ENCODE results near the gene GAGE13. TPM values are rescaled to one million over a fixed set of nuclear protein-coding genes. Genes with fewer than 3 reads are reported as not detected.
A peak's percentile ranks its signal among the peaks of the same experiment; 100 is the strongest.
"Not testable (repeated sequence)": the region's sequence is repeated elsewhere in the genome, so short reads cannot be mapped to it uniquely, and the experiment has no call there.

The GAGE13 gene
- total RNA-seq, 4 donors from 2014 or later: not detected

DNA sequence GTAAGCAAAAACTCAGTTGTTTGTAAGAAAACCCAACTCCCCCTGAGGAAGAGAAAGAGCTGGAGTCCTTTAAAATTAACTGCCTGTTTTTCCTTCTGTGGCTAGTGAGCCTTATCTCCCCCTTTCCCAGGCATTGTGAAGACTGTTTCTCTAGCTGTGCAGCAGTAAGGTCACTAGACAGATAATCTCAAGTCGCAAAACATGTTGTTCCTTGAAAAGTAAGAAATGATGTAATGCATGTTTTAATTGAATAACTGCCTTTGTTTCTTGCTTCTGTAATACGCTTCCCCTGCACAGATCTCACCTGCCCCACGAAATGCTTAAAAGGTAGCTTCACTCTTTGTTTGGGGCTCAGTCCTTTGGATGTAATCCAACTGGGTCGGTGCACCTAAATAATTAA is 15.3 kb upstream of the GAGE13 start:
- no peaks in the 10 kb centered on the region for H3K9me3 ChIP-seq
- no peaks in the 10 kb centered on the region for H3K36me3 ChIP-seq
- TF ChIP-seq POLR2A (IDR thresholded peaks at IDR 0.05) (no peak), EP300 (IDR thresholded peaks at IDR 0.05) (no peak), POLR2AphosphoS5 (IDR thresholded peaks at IDR 0.05) (no peak)
- TF ChIP-seq, protein P1, sequence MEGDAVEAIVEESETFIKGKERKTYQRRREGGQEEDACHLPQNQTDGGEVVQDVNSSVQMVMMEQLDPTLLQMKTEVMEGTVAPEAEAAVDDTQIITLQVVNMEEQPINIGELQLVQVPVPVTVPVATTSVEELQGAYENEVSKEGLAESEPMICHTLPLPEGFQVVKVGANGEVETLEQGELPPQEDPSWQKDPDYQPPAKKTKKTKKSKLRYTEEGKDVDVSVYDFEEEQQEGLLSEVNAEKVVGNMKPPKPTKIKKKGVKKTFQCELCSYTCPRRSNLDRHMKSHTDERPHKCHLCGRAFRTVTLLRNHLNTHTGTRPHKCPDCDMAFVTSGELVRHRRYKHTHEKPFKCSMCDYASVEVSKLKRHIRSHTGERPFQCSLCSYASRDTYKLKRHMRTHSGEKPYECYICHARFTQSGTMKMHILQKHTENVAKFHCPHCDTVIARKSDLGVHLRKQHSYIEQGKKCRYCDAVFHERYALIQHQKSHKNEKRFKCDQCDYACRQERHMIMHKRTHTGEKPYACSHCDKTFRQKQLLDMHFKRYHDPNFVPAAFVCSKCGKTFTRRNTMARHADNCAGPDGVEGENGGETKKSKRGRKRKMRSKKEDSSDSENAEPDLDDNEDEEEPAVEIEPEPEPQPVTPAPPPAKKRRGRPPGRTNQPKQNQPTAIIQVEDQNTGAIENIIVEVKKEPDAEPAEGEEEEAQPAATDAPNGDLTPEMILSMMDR (IDR thresholded peaks at IDR 0.05): no peak
- no peaks in the 10 kb centered on the region for H3K4me1 ChIP-seq
- no peak overlapping the region for H3K4me3 ChIP-seq
- 47% methylated on average over 4 of the region's 4 CpGs for WGBS
- H3K27ac ChIP-seq: no peak overlapping the region
- DNase-seq (ENCODE audit: low spot score in 2 of 2): no peak
- no peaks in the 10 kb centered on the region for H3K27me3 ChIP-seq

DNA sequence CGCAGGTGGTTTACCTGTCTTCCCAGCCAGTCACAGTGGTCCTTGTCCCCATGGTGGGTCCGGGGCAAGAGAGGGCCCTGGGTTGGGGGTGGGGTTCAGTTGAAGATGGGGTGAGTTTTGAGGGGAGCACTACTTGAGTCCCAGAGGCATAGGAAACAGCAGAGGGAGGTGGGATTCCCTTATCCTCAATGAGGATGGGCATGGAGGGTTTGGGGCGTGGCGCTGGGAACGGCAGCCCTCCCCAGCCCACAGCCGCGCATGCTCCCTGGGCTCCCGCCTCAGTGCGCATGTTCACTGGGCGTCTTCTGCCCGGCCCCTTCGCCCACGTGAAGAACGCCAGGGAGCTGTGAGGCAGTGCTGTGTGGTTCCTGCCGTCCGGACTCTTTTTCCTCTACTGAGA is 9.6 kb upstream of the GAGE13 start, which contains the start of gene GAGE12J:
Gene GAGE12J, plus strand, starts transcription at position 301 of the 400 bp plus-strand sequence. CDS start 1,157 bp downstream, outside the sequence.
- not testable (repeated sequence) for H3K27ac ChIP-seq; H3K4me3 ChIP-seq; H3K4me1 ChIP-seq; H3K27me3 ChIP-seq; H3K9me3 ChIP-seq; DNase-seq (ENCODE audit: low spot score in 2 of 2); H3K36me3 ChIP-seq
- 93% methylated on average over 2 of the region's 16 CpGs for WGBS

DNA sequence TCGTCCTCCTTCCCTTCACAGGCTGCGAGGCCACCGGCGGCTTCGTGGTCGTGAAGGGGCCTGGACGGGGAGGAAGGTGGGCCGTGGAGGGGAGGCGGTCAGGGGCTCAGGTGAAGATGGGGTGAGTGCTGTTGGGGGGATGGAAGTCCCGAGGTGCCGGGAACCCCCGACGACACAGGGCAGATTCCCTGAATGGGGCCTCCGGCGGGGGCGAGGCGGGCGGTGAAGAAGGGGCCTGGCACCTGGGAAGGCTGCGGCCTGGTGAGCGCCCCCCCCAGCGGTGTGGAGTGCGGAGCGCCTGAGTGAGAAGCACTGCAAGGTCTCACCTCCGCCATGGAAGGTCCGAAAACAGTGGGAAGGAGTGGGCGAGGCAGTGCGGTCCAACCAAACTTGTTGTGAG is 9.1 kb upstream of the GAGE13 start:
- not testable (repeated sequence) for H3K27ac ChIP-seq; H3K4me1 ChIP-seq; H3K9me3 ChIP-seq; H3K4me3 ChIP-seq; DNase-seq (ENCODE audit: low spot score in 2 of 2); H3K36me3 ChIP-seq; H3K27me3 ChIP-seq
- no CpG with 5 or more reads among the region's 27 CpGs for WGBS

DNA sequence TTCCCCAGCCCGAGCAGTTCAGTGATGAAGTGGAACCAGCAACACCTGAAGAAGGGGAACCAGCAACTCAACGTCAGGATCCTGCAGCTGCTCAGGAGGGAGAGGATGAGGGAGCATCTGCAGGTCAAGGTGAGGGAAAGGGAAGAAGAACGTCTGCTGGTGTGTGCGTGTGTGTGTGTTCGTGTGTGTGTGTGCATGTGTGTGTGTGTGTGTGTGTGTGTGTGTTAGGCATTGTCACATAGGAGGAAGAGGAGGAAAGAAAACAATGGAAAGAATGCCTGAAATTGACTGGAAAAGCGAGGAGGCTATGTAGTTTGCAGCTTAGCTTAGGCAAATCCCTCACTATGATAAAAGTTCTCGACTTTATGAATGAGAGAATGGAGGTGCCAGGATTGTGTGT is 7.6 kb upstream of the GAGE13 start:
- not testable (repeated sequence) for H3K4me1 ChIP-seq; H3K27me3 ChIP-seq; H3K4me3 ChIP-seq; H3K36me3 ChIP-seq; DNase-seq (ENCODE audit: low spot score in 2 of 2); H3K27ac ChIP-seq; H3K9me3 ChIP-seq
- WGBS: 69% methylated on average over 4 of the region's 7 CpGs

DNA sequence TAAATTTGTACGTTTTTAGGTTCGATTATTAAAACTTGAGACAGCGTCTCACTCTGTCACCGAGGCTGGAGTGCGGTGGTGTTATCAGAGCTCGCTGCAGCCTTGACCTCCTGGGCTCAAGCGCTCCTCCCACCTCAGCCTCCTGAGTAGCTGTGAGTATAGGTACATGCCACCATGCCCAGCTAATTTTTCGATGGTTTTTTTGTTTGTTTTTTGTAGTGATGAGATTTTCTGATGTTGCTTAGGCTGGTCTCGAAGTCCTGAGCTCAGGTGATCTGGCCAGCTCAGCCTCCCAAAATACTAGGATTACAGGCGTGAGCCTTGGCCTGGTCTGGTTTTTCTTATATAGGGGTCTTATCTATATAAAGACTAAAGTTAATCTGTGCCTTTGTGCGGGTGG is 961 bp upstream of the GAGE13 start:
- H3K4me3 ChIP-seq; DNase-seq (ENCODE audit: low spot score in 2 of 2); H3K9me3 ChIP-seq; H3K36me3 ChIP-seq; H3K27ac ChIP-seq; H3K27me3 ChIP-seq; H3K4me1 ChIP-seq: not testable (repeated sequence)
- 93% methylated on average over 6 of the region's 11 CpGs for WGBS

DNA sequence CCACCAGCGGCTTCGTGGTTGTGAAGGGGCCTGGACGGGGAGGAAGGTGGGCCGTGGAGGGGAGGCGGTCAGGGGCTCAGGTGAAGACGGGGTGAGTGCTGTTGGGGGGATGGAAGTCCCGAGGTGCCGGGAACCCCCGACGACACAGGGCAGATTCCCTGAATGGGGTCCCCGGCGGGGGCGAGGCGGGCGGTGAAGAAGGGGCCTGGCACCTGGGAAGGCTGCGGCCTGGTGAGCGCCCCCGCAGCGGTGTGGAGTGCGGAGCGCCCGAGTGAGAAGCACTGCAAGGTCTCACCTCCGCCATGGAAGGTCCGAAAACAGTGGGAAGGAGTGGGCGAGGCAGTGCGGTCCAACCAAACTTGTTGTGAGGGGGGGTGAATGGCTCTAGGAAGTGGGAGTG is 459 bp downstream of the GAGE13 start:
- H3K4me1 ChIP-seq, H3K27me3 ChIP-seq, H3K27ac ChIP-seq, H3K36me3 ChIP-seq, H3K9me3 ChIP-seq, H3K4me3 ChIP-seq: not testable (repeated sequence)
- peak in 1 of 2 donors; percentile 83 for DNase-seq (ENCODE audit: low spot score in 2 of 2)
- 92% methylated on average over 20 of the region's 26 CpGs for WGBS

DNA sequence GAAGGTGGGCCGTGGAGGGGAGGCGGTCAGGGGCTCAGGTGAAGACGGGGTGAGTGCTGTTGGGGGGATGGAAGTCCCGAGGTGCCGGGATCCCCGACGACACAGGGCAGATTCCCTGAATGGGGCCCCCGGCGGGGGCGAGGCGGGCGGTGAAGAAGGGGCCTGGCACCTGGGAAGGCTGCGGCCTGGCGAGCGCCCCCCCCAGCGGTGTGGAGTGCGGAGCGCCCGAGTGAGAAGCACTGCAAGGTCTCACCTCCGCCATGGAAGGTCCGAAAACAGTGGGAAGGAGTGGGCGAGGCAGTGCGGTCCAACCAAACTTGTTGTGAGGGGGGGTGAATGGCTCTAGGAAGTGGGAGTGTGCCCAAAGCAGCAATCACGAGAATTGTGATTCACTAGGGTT is 10.1 kb downstream of the GAGE13 start:
- not testable (repeated sequence) for H3K9me3 ChIP-seq, H3K27me3 ChIP-seq, H3K4me1 ChIP-seq, H3K4me3 ChIP-seq, H3K36me3 ChIP-seq, H3K27ac ChIP-seq
- peak in 1 of 2 donors; percentile 88 for DNase-seq (ENCODE audit: low spot score in 2 of 2)
- WGBS: no CpG with 5 or more reads among the region's 24 CpGs

DNA sequence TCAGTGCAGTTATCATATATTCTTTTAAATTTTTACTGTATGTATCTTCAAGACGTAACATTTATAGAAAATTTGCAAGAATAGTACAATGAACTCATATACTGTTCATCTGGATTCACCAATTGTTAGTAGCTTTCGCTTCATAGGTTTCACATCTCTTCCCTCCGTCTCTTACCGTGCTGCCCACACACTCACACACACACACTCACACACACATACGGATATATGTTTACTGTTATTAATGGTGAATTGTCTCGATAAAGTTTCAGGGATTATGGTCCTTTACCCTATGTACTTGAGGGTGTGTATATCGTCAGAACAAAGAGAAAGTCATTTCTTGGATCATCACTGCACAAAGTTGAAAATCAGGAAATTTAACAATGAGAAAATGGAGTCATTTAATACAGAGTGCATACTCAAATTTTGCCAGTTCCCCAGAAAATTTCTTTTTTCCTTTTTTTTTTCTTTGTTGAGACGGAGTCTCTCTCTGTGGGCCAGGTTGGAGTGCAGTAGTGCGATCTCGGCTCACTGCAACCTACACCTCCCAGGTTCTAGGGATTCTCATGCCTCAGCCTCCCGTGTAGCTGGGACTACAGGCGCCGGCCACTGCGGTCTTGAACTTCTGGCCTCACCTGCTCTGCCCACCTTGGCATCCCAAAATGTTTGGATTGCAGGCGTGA is 13.3 kb downstream of the GAGE13 start:
- not testable (repeated sequence) for H3K36me3 ChIP-seq; H3K4me1 ChIP-seq; H3K4me3 ChIP-seq; H3K27ac ChIP-seq; DNase-seq (ENCODE audit: low spot score in 2 of 2); H3K27me3 ChIP-seq; H3K9me3 ChIP-seq
- 79% methylated on average over 14 of the region's 15 CpGs for WGBS

DNA sequence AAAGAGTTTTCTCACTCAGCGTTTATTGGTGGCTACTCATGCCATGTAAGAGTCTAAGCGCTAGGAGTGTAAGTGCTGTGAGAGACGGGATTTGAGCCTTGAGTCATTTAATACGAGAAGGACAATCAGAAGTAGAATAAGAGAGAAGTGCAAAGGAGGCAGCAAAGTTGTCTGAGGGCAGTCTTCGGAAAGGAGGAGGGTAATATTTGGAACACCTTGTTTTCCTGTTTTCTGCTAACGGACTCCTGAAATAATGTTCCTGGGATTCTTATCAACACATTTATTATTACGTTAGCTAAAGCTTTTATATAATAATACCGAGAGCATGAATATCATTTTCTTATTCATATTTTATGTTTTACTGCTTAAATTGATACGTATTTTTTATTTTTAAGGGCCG is 14.0 kb downstream of the GAGE13 start:
- H3K27ac ChIP-seq; H3K4me1 ChIP-seq; DNase-seq (ENCODE audit: low spot score in 2 of 2); H3K9me3 ChIP-seq; H3K36me3 ChIP-seq; H3K27me3 ChIP-seq; H3K4me3 ChIP-seq: not testable (repeated sequence)
- WGBS: 82% methylated on average over 8 of the region's 10 CpGs

DNA sequence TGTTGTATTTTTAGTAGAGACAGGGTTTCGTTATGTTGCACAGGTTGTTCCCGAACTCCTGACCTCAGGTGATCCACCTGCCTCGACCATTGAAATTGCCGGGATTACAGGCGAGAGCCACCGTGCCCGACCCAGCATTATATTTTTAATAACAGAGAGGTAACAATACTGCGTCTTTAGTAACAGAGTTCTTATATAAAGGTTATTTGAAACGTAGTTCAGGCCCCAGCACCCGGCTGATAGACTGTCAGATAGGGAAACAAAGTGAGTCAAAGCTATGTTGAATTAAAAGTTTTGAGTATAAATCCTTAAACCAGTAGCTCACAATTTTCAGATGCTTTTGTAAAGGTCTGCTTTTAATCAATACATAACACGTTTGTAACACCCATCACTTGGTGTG is 14.8 kb downstream of the GAGE13 start:
- not testable (repeated sequence) for H3K9me3 ChIP-seq, H3K36me3 ChIP-seq, H3K4me1 ChIP-seq, H3K4me3 ChIP-seq, H3K27ac ChIP-seq, H3K27me3 ChIP-seq
- DNase-seq (ENCODE audit: low spot score in 2 of 2): peak in 1 of 2 donors; percentile 73
- 84% methylated on average over 11 of the region's 11 CpGs for WGBS

Other genes with a start within 250 kb of the GAGE13 start
- 10 to 100 TPM; 27.7 to 31.7 (median 28.9) TPM for gene GPKOW, start 207.8 kb upstream of the GAGE13 start, total RNA-seq
- 10 to 100 TPM in 2 of 4 donors, 1 to 10 TPM in 2; 4.9 to 14.9 (median 9.0) TPM for gene MAGIX, start 168.8 kb upstream of the GAGE13 start, total RNA-seq
- gene PLP2, start 159.7 kb upstream of the GAGE13 start, total RNA-seq: 100 to 1,000 TPM; 159 to 250 (median 205) TPM
- 10 to 100 TPM; 20.8 to 47.9 (median 31.1) TPM for gene PRICKLE3, start 145.2 kb upstream of the GAGE13 start, total RNA-seq
- 1 to 10 TPM in 2 of 4 donors, under 1 TPM in 1, not detected in 1; 0.30 to 1.6 (median 1.3) TPM for gene SYP, start 131.4 kb upstream of the GAGE13 start, total RNA-seq
- under 1 TPM in 3 of 4 donors, not detected in 1; 0.21 to 0.40 (median 0.29) TPM for gene CACNA1F, start 98.2 kb upstream of the GAGE13 start, total RNA-seq
- 10 to 100 TPM; 18.1 to 25.0 (median 18.8) TPM for gene CCDC22, start 96.1 kb upstream of the GAGE13 start, total RNA-seq
- 1 to 10 TPM in 1 of 4 donors, under 1 TPM in 2, not detected in 1; 0.26 to 1.0 (median 0.62) TPM for gene FOXP3, start 66.9 kb upstream of the GAGE13 start, total RNA-seq
- gene PPP1R3F, start 61.8 kb upstream of the GAGE13 start, total RNA-seq: 10 to 100 TPM in 1 of 4 donors, 1 to 10 TPM in 3; 4.8 to 13.3 (median 5.7) TPM
- gene GAGE10, start 27.9 kb upstream of the GAGE13 start, total RNA-seq: not detected
- gene GAGE12J, start 9.5 kb upstream of the GAGE13 start, total RNA-seq: not detected
- gene GAGE12C, start 200.6 kb downstream of the GAGE13 start, total RNA-seq: not detected
- gene GAGE12D, start 210.2 kb downstream of the GAGE13 start, total RNA-seq: not detected
- gene GAGE12E, start 219.7 kb downstream of the GAGE13 start, total RNA-seq: not detected
- not detected for gene GAGE12F, start 229.3 kb downstream of the GAGE13 start, total RNA-seq
- gene GAGE12G, start 238.8 kb downstream of the GAGE13 start, total RNA-seq: not detected
- gene GAGE12H, start 248.4 kb downstream of the GAGE13 start, total RNA-seq: not detected